Fibroblast of skin of right quadriceps (primary cell): Measurements from ENCODE around the gene C1QTNF4.
"Not testable (repeated sequence)": the region's sequence is repeated elsewhere in the genome, so short reads cannot be mapped to it uniquely, and the experiment has no call there.

Experiments used
- DNase-seq: peaks from one replicate; pipeline ENCODE4 v3.0.0-alpha.2; 2013

C1QTNF4 gene

GRCh38 chr11:47593934-47594855 lies at the start of gene C1QTNF4:
C1QTNF4 (minus strand) TSS chr11:47594411; CDS start chr11:47590810, 3,601 bp downstream.
- no peak for DNase-seq

- peak; percentile 97 for DNase-seq
Observed at GRCh38 chr11:47642099-47642855, 48.1 kb upstream of the C1QTNF4 start, which contains the start of gene MTCH2. MTCH2 (minus strand) TSS chr11:47642559; CDS start chr11:47642465, 94 bp downstream.

GRCh38 chr11:47641600-47642098 lies 47.4 kb upstream of the C1QTNF4 start:
- no peak for DNase-seq

- not testable (repeated sequence) for DNase-seq
Observed at GRCh38 chr11:47640506-47640905, 46.3 kb upstream of the C1QTNF4 start.

GRCh38 chr11:47636331-47636730 lies 42.1 kb upstream of the C1QTNF4 start:
- not testable (repeated sequence) for DNase-seq

- no peak for DNase-seq
Observed at GRCh38 chr11:47631473-47631872, 37.3 kb upstream of the C1QTNF4 start.

- no peak for DNase-seq
Observed at GRCh38 chr11:47628026-47628425, 33.8 kb upstream of the C1QTNF4 start.

GRCh38 chr11:47626234-47626633 lies 32.0 kb upstream of the C1QTNF4 start:
- no peak for DNase-seq

- DNase-seq = no peak
Observed at GRCh38 chr11:47620836-47621378, 26.7 kb upstream of the C1QTNF4 start.

GRCh38 chr11:47617417-47617809 lies 23.2 kb upstream of the C1QTNF4 start:
- DNase-seq = peak; percentile 62

- peak; percentile 70 for DNase-seq
Observed at GRCh38 chr11:47616726-47617416, 22.7 kb upstream of the C1QTNF4 start.

GRCh38 chr11:47615249-47615648 lies 21.0 kb upstream of the C1QTNF4 start:
- no peak for DNase-seq

- no peak for DNase-seq
Observed at GRCh38 chr11:47611348-47611794, 17.2 kb upstream of the C1QTNF4 start.

GRCh38 chr11:47609675-47610074 lies 15.5 kb upstream of the C1QTNF4 start:
- no peak for DNase-seq

GRCh38 chr11:47607380-47607779 lies 13.2 kb upstream of the C1QTNF4 start:
- peak; percentile 87 for DNase-seq

- no peak for DNase-seq
Observed at GRCh38 chr11:47606731-47607130, 12.5 kb upstream of the C1QTNF4 start.

- DNase-seq = no peak
Observed at GRCh38 chr11:47605921-47606320, 11.7 kb upstream of the C1QTNF4 start.

- peak; percentile 15 for DNase-seq
Observed at GRCh38 chr11:47603295-47603694, 9.1 kb upstream of the C1QTNF4 start.

GRCh38 chr11:47599902-47600301 lies 5.7 kb upstream of the C1QTNF4 start:
- no peak for DNase-seq

- no peak for DNase-seq
Observed at GRCh38 chr11:47595967-47596366, 1.8 kb upstream of the C1QTNF4 start.

- DNase-seq = no peak
Observed at GRCh38 chr11:47595029-47595428, 818 bp upstream of the C1QTNF4 start.

- no peak for DNase-seq
Observed at GRCh38 chr11:47593492-47593933, 698 bp downstream of the C1QTNF4 start.
